ENCODE results near the gene EIPR1. TPM values are rescaled to one million over a fixed set of nuclear protein-coding genes. Genes with fewer than 3 reads are reported as not detected.

EIPR1 gene
- polyA plus RNA-seq, 2 of the 4 experiments (the other 2 are of a cell fraction): 55.0 to 65.0 TPM

- CTCF ChIA-PET: interaction anchor here (1.4 to 2.2 kb wide), 2 partner anchors 9 kb away, joined by 4 to 7 read pairs; partner anchors contain the start of gene EIPR1
- ATAC-seq (no peak), FAIRE-seq (no peak), DNase-seq (ENCODE audit: low read depth in 1 of 2, low spot score in 1 of 2) (no peak)
- H3K9me3 ChIP-seq: no peaks in the 10 kb centered on the region
- no peaks in the 10 kb centered on the region; the same call in 2 of the 3 replicates for H3K4me1 ChIP-seq
- no peak overlapping the region for H3K27ac ChIP-seq
- TF ChIP-seq EHF (CRISPR knock-in tag; IDR thresholded peaks at IDR 0.05): no peak
- TF ChIP-seq RNF2 (IDR thresholded peaks at IDR 0.05; ENCODE audit: borderline replicate concordance, low read depth): no peak
- TF ChIP-seq JUNB (IDR thresholded peaks at IDR 0.05): no peak
- TF ChIP-seq GATA3 (IDR thresholded peaks at IDR 0.05; ENCODE audit: borderline replicate concordance): no peak
- TF ChIP-seq FOXS1 (CRISPR knock-in tag; IDR thresholded peaks at IDR 0.05): no peak
- TF ChIP-seq POLR2AphosphoS2 (conservative IDR thresholded peaks at IDR 0.05; ENCODE audit: low read length): no peak
- TF ChIP-seq MAFK (IDR thresholded peaks at IDR 0.05; ENCODE audit: partially characterized antibody): no peak
- TF ChIP-seq NR3C1 (IDR thresholded peaks at IDR 0.05): no peak
- no peak for TF ChIP-seq CEBPB (IDR thresholded peaks at IDR 0.05)
- no peak for TF ChIP-seq ZNF302 (CRISPR knock-in tag; IDR thresholded peaks at IDR 0.05)
- no peak for TF ChIP-seq FOSB (CRISPR knock-in tag; IDR thresholded peaks at IDR 0.05)
- TF ChIP-seq KDM1A (IDR thresholded peaks at IDR 0.05; ENCODE audit: low read depth): no peak
- TF ChIP-seq HEYL (CRISPR knock-in tag; IDR thresholded peaks at IDR 0.05): no peak
- 89% methylated on average over 10 of the region's 10 CpGs for WGBS (ENCODE audit: missing lambda C conversion rate)
- POLR2A ChIA-PET: interaction anchor here (0.7 to 0.8 kb wide), 2 partner anchors 9 to 154 kb away, joined by 3 to 8 read pairs; partner anchors contain the start of gene EIPR1
- no peak overlapping the region for H3K4me3 ChIP-seq
- no peak overlapping the region for H3K4me2 ChIP-seq
These were observed 8.9 kb upstream of the EIPR1 start for GRCh38 chr2:3386448-3386958.

- under 1% methylated on average over 29 of the region's 61 CpGs for WGBS (ENCODE audit: missing lambda C conversion rate)
- ATAC-seq (peak; percentile 81 to 88), FAIRE-seq (no peak), DNase-seq (ENCODE audit: low read depth in 1 of 2, low spot score in 1 of 2) (peak; percentile 90 to 96)
- H3K9me3 ChIP-seq: no peaks in the 10 kb centered on the region
- ChIA-PET CTCF (interaction anchor here (0.6 to 3.6 kb wide), 9 partner anchors 9 to 195 kb away, joined by 3 to 18 read pairs (median 3); no protein-coding TSS in a partner anchor), POLR2A (interaction anchor here (0.6 to 1.3 kb wide), 5 partner anchors 22 to 178 kb away, joined by 3 to 4 read pairs (median 4); partner anchors contain the start of gene RNASEH1)
- H3K27ac ChIP-seq: peak within 1 kb of the TSS; percentile 88 to 96
- H3K4me2 ChIP-seq: peak within 1 kb of the TSS; percentile 91
- peak within 1 kb of the TSS; percentile 81 for H3K4me3 ChIP-seq
- peaks cover 23% of the 10 kb centered on the region for H3K4me1 ChIP-seq
- TF ChIP-seq HOXA7 (CRISPR knock-in tag; IDR thresholded peaks at IDR 0.05) (no peak), HMGXB4 (CRISPR knock-in tag; IDR thresholded peaks at IDR 0.05; ENCODE audit: borderline replicate concordance) (peak; percentile 83; the same call in 1 of the 2 replicates), CHD2 (IDR thresholded peaks at IDR 0.05; ENCODE audit: low read length, partially characterized antibody) (no peak), CTCF (IDR thresholded peaks at IDR 0.05) (peak; percentile 49), JUN (IDR thresholded peaks at IDR 0.05) (peak; percentile 90 to 91), PHF8 (IDR thresholded peaks at IDR 0.05; ENCODE audit: borderline replicate concordance, low read depth) (peak; percentile 97), EP300 (IDR thresholded peaks at IDR 0.05) (no peak), SMC3 (IDR thresholded peaks at IDR 0.05) (peak; percentile 19; the same call in 2 of the 3 replicates), KDM5A (IDR thresholded peaks at IDR 0.05) (peak; percentile 55), MYC (IDR thresholded peaks at IDR 0.05; ENCODE audit: borderline replicate concordance, low read length) (peak; percentile 36; the same call in 1 of the 2 replicates), RAD21 (conservative IDR thresholded peaks at IDR 0.05 in 1 of 2, IDR thresholded peaks at IDR 0.05 in 1 of 2) (0 out of 5 replicates have a peak, but pooled peaks of 1 of the 2 experiments have one; percentile 16), E2F6 (IDR thresholded peaks at IDR 0.05; ENCODE audit: borderline replicate concordance, low read depth) (peak; percentile 13; the same call in 1 of the 2 replicates), CEBPB (IDR thresholded peaks at IDR 0.05) (peak in 1 of 2 experiments; percentile 25; a peak in 1 of 4 replicates), HOXB5 (CRISPR knock-in tag; IDR thresholded peaks at IDR 0.05) (peak; percentile 65; the same call in 1 of the 2 replicates), FOSL2 (IDR thresholded peaks at IDR 0.05) (no peak), FOSL2 (CRISPR knock-in tag; IDR thresholded peaks at IDR 0.05) (peak; percentile 64; the same call in 1 of the 2 replicates), BCL3 (IDR thresholded peaks at IDR 0.05) (peak; percentile 90; the same call in 1 of the 3 replicates), POLR2A (IDR thresholded peaks at IDR 0.05; ENCODE audit: low read length) (peak; percentile 88), MAX (IDR thresholded peaks at IDR 0.05) (peak; percentile 64), ESRRA (IDR thresholded peaks at IDR 0.05; ENCODE audit: borderline replicate concordance, low read length) (no peak)
These were observed 2.3 kb upstream of the EIPR1 start, which contains the start of gene TRAPPC12 for GRCh38 chr2:3379647-3380534. Gene TRAPPC12 (plus strand): TSS chr2:3379694. CDS start chr2:3387624, 7,930 bp downstream.
